ENCODE data around the gene DPYSL3. TPM values are rescaled to one million over a fixed set of nuclear protein-coding genes. Genes with fewer than 3 reads are reported as not detected.
A peak's percentile ranks its signal among the peaks of the same experiment; 100 is the strongest.

DPYSL3 gene
- total RNA-seq, 4 donors from 2014 or later: 27.6 to 107 (median 31.4) TPM

DNA sequence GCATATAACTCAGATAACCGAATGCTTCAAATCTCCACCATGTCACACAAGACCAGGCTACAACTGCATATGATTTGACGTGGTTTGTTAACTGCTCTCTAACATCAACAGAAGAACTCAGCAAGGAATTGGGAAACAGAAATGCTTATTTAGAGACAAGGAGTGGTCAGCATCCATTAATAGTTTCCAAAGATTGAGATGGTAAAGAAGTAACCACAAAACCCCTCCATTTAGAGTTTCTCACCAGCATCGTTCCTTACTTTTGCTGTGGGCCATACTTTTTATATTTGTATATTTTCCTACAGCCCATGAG is 25.2 kb downstream of the DPYSL3 start:
- no peaks in the 10 kb centered on the region for H3K9me3 ChIP-seq
- H3K4me3 ChIP-seq: no peak overlapping the region
- H3K27ac ChIP-seq: peak overlapping the region; percentile 67 to 78 (median 72)
- DNase-seq: no peak
- in situ Hi-C loops (cut with MboI; ENCODE audit: low pct_ligation_motif_present in 1 of 4, low pct_unique_long_range_greater_than_20kb in 1 of 4, low sequenced_read_pairs in 3 of 4): no loop called here
- H3K27me3 ChIP-seq: no peaks in the 10 kb centered on the region
- H3K36me3 ChIP-seq: no peaks in the 10 kb centered on the region
- WGBS, 2 donors (ENCODE audit: low coverage in 1 of 2): 61 to 64% methylated on average over 2 to 3 of the region's 3 CpGs
- TF ChIP-seq POLR2A (IDR thresholded peaks at IDR 0.05): no peak
- no peak for TF ChIP-seq POLR2AphosphoS5 (IDR thresholded peaks at IDR 0.05)
- TF ChIP-seq, protein P1, sequence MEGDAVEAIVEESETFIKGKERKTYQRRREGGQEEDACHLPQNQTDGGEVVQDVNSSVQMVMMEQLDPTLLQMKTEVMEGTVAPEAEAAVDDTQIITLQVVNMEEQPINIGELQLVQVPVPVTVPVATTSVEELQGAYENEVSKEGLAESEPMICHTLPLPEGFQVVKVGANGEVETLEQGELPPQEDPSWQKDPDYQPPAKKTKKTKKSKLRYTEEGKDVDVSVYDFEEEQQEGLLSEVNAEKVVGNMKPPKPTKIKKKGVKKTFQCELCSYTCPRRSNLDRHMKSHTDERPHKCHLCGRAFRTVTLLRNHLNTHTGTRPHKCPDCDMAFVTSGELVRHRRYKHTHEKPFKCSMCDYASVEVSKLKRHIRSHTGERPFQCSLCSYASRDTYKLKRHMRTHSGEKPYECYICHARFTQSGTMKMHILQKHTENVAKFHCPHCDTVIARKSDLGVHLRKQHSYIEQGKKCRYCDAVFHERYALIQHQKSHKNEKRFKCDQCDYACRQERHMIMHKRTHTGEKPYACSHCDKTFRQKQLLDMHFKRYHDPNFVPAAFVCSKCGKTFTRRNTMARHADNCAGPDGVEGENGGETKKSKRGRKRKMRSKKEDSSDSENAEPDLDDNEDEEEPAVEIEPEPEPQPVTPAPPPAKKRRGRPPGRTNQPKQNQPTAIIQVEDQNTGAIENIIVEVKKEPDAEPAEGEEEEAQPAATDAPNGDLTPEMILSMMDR (IDR thresholded peaks at IDR 0.05): no peak
- no peak for TF ChIP-seq EP300 (IDR thresholded peaks at IDR 0.05; ENCODE audit: low read depth)
- intact Hi-C loops (cut with DNase I; ENCODE audit: low total_unique reads): no loop called here
- peaks cover 0 to 36% (median 16%) of the 10 kb centered on the region in 4 donors for H3K4me1 ChIP-seq

DNA sequence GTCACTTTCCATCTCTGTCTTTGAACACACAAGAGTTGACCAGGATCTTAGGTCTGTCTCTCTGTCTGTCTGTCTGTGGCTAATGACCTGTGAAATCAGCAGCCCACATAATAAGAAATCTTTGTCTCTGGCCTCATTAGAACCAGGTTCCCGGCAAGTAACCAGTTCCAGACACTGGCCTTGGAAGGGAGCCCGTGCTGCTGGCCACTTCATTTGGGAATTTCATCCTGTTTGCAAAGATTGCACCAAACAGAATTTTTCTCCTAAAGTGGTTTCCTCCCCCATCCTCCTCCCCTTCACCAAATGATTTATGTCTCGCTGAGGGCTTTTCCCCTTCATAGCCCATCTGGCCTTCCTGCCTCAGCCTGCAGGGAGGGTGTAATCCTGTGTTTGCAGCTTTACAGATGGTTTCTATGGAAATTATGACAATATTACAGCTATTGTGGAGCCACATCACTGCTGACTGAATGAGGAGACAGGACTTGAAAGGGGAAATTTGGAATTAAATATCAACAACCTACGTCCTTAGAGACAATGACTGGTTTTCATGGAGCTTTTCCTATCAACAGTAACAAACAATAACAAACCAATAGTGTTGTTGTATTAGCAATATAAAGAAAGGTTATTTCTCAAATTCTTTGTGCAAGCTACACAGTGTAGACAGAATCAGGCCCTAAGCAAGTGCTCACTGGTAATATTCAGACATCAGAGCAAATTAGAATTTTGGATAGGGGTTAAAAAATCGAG is 25.7 kb downstream of the DPYSL3 start:
- H3K9me3 ChIP-seq: no peaks in the 10 kb centered on the region
- H3K4me1 ChIP-seq: peaks cover 0 to 38% (median 16%) of the 10 kb centered on the region in 4 donors
- DNase-seq: peak; percentile 33
- H3K36me3 ChIP-seq: no peaks in the 10 kb centered on the region
- intact Hi-C loops (cut with DNase I; ENCODE audit: low total_unique reads) (no loop called here), in situ Hi-C loops (cut with MboI; ENCODE audit: low pct_ligation_motif_present in 1 of 4, low pct_unique_long_range_greater_than_20kb in 1 of 4, low sequenced_read_pairs in 3 of 4) (no loop called here)
- H3K27me3 ChIP-seq: no peaks in the 10 kb centered on the region
- H3K4me3 ChIP-seq: no peak overlapping the region
- peak overlapping the region; percentile 67 to 78 (median 72) for H3K27ac ChIP-seq
- 40 to 44% methylated on average over 4 to 5 of the region's 5 CpGs for WGBS, 2 donors (ENCODE audit: low coverage in 1 of 2)
- TF ChIP-seq POLR2A (IDR thresholded peaks at IDR 0.05) (no peak), EP300 (IDR thresholded peaks at IDR 0.05; ENCODE audit: low read depth) (no peak), POLR2AphosphoS5 (IDR thresholded peaks at IDR 0.05) (peak; percentile 41 to 52 (median 51))
- TF ChIP-seq, protein P1 (IDR thresholded peaks at IDR 0.05): no peak

DNA sequence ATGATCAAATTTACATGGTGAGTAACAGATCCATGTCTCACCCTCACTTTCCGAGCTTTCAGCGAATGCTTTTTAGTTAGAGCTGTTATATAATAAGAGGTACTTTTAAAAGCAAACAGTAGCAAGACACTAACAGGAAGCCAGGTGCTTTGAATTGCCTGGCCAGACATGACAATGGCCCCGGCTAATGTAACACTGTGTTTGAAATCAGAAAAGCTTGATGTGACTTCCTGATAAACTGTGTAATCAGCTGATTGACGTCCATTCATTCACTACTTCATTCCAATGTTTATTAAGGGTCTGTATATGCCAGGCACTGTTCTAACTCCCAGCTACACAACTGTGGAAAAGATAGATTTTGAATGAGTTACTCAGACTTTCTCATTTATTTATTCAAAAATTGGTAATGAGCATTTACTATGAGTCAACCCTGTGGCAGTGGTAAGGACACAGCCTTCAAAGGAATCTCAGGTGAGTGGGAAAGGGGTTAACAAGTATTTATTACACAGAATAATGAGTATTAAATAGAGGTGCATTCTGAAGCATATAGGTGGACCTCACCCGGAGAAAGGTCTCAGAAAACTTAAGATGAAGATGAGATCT is 26.6 kb downstream of the DPYSL3 start:
- intact Hi-C loops (cut with DNase I; ENCODE audit: low total_unique reads): no loop called here
- Histone ChIP-seq H3K4me3 (no peak overlapping the region), H3K36me3 (no peaks in the 10 kb centered on the region), H3K27ac (peak overlapping the region; percentile 67 to 78 (median 72)), H3K27me3 (no peaks in the 10 kb centered on the region), H3K9me3 (no peaks in the 10 kb centered on the region), H3K4me1 (peaks cover 0 to 38% (median 16%) of the 10 kb centered on the region in 4 donors)
- no peak for TF ChIP-seq EP300 (IDR thresholded peaks at IDR 0.05; ENCODE audit: low read depth)
- TF ChIP-seq, protein P1 (IDR thresholded peaks at IDR 0.05): no peak
- no peak for TF ChIP-seq POLR2AphosphoS5 (IDR thresholded peaks at IDR 0.05)
- no peak for TF ChIP-seq POLR2A (IDR thresholded peaks at IDR 0.05)
- WGBS, 2 donors (ENCODE audit: low coverage in 1 of 2): 23 to 44% methylated on average over 4 to 5 of the region's 5 CpGs
- DNase-seq: no peak
- in situ Hi-C loops (cut with MboI; ENCODE audit: low pct_ligation_motif_present in 1 of 4, low pct_unique_long_range_greater_than_20kb in 1 of 4, low sequenced_read_pairs in 3 of 4): no loop called here

DNA sequence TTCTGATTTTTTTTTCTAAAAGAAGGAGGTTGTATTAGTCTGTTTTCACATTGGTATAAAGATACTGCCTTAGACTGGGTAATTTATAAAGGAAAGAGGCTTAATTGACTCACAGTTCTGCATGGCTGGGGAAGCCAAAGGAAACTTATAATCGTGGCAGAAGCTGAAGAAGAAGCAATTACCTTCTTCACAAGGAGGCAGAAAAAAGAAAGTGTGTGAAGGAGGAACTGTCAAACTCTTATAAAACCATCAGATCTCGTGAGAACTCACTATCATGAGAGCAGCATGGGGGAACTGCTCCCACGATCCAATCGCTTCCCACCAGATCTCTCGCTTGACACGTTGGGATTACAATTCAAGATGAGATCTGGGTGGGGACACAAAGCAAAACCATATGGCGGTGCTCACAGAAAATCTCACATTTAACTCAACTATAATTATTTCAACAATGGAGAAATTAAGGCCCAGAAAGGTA is 27.1 kb downstream of the DPYSL3 start:
- DNase-seq: no peak
- in situ Hi-C loops (cut with MboI; ENCODE audit: low pct_ligation_motif_present in 1 of 4, low pct_unique_long_range_greater_than_20kb in 1 of 4, low sequenced_read_pairs in 3 of 4) (no loop called here), intact Hi-C loops (cut with DNase I; ENCODE audit: low total_unique reads) (no loop called here)
- Histone ChIP-seq H3K9me3 (no peaks in the 10 kb centered on the region), H3K4me1 (peaks cover 0 to 38% (median 16%) of the 10 kb centered on the region in 4 donors), H3K4me3 (no peak overlapping the region), H3K36me3 (no peaks in the 10 kb centered on the region), H3K27me3 (no peaks in the 10 kb centered on the region), H3K27ac (peak overlapping the region; percentile 67 to 78 (median 72))
- TF ChIP-seq, protein P1 (IDR thresholded peaks at IDR 0.05): no peak
- TF ChIP-seq POLR2A (IDR thresholded peaks at IDR 0.05) (no peak), EP300 (IDR thresholded peaks at IDR 0.05; ENCODE audit: low read depth) (no peak), POLR2AphosphoS5 (IDR thresholded peaks at IDR 0.05) (no peak)
- 64 to 65% methylated on average over 5 to 7 of the region's 7 CpGs for WGBS, 2 donors (ENCODE audit: low coverage in 1 of 2)

All from transverse colon (tissue), 4 donors.